Ramos (cell line): ENCODE data around the gene BRIP1.
"Not testable (repeated sequence)": the region's sequence is repeated elsewhere in the genome, so short reads cannot be mapped to it uniquely, and the experiment has no call there.

Experiments
- in situ Hi-C: fragments of 300-500 bp; cut with MboI; formaldehyde crosslinking; loops from one replicate; pipeline ENCODE4 v1.14.3; 2022; ENCODE audit warnings: low sequenced_read_pairs; ENCODE audit not compliant: unreplicated experiment

BRIP1 gene

GRCh38 chr17:61834610-61835009 is 28.7 kb downstream of the BRIP1 start:
- in situ Hi-C loops, result loop anchor here (25.0 kb wide), 1 partner anchor 422 kb away; no protein-coding TSS in a partner anchor

DNA sequence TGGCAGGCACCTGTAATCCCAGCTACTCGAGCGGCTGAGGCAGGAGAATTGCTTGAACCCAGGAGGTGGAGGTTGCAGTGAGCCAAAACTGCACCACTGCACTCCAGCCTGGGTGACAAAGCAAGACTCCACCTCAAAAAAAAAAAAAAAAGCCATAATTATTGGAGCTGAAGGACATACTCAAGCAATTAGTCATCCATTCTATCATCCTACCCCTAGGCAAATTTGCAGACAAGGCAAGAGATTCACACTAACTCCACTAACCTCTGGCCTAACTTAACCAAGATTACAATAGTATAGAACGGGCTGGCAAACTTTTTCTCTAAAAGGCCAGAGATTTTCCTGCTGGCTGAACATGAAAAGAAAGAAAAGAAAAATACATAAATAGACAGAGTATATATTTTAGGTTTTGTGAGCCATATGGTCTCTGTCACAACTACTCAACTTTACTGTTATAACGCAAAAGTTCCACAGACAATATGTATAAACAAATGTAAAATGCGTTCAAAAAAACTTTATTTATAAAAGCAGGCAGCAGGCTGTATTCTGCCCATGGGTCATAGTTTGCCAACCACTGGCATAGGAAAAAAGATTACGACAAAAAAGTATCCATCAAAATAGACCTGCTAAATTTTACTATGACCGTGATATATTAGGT is 29.7 kb downstream of the BRIP1 start:
- in situ Hi-C loops, result loop anchor here (25.0 kb wide), 1 partner anchor 421 kb away; no protein-coding TSS in a partner anchor

DNA sequence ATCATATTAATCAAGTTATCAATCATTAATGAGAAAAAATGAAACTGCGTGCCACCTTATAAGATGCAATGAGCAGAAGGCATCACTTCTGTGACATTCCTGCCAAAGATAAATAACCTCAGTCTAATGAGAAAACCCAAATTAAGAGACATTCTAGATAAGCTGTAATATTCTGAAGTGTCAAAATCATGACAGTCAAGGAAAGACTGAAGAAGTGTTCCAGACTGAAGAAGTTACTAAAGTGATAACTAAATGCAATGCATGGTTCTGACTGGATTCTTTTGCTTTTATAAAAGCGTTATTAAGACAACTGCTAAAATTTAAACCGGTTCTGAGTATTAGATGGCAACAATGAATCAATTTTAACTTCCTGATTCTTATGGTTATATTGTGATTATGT is 30.9 kb downstream of the BRIP1 start:
- in situ Hi-C loops, result loop anchor here (25.0 kb wide), 1 partner anchor 420 kb away; no protein-coding TSS in a partner anchor

- in situ Hi-C loops, result loop anchor here (25.0 kb wide), 1 partner anchor 419 kb away; no protein-coding TSS in a partner anchor
Observed at GRCh38 chr17:61831099-61831498, 32.2 kb downstream of the BRIP1 start.

- in situ Hi-C loops, result loop anchor here (25.0 kb wide), 1 partner anchor 416 kb away; no protein-coding TSS in a partner anchor
Observed at GRCh38 chr17:61828694-61829093, 34.6 kb downstream of the BRIP1 start.

DNA sequence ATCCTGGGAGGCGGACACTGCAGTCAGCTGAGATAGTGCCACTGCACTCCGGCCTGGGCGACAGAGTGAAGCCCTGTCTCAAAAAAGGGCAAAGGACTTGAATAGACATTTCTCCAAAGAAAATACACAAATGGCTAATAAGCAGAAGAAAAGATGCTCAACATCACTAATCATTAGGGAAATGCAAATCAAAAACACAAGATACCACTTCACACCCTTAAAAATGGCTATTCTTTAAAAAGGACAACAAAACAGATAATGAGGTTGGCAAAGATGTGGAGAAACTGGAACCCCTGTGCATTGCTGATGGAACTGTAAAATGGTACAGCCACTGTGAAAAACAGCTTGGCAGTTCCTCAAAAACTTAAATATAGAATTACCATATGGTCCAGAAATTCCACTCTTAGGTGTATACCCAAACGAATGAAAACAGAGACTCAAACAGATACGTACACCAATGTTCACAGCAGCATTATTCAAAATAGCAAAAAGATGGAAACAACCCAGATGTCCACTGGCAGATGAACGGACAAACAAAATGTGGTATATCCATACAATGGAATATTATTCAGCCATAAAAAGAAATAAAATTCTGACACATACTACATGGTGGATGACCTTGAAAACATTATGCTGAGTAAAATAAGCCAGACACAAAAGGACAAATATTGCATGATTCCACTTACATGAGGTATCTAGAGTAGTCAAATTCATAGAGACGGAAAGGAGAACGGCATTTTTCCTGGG is 35.5 kb downstream of the BRIP1 start:
- in situ Hi-C loops, result loop anchor here (25.0 kb wide), 1 partner anchor 416 kb away; no protein-coding TSS in a partner anchor

- in situ Hi-C loops, result loop anchor here (25.0 kb wide), 1 partner anchor 415 kb away; no protein-coding TSS in a partner anchor
Observed at GRCh38 chr17:61826866-61827265, 36.5 kb downstream of the BRIP1 start.

GRCh38 chr17:61826198-61826597 is 37.1 kb downstream of the BRIP1 start:
- in situ Hi-C loops, result loop anchor here (25.0 kb wide), 1 partner anchor 414 kb away; no protein-coding TSS in a partner anchor

GRCh38 chr17:61825448-61826137 is 37.7 kb downstream of the BRIP1 start:
- in situ Hi-C loops, result loop anchor here (25.0 kb wide), 1 partner anchor 413 kb away; no protein-coding TSS in a partner anchor

GRCh38 chr17:61822326-61823285 is 40.7 kb downstream of the BRIP1 start:
- in situ Hi-C loops, result no loop called here

DNA sequence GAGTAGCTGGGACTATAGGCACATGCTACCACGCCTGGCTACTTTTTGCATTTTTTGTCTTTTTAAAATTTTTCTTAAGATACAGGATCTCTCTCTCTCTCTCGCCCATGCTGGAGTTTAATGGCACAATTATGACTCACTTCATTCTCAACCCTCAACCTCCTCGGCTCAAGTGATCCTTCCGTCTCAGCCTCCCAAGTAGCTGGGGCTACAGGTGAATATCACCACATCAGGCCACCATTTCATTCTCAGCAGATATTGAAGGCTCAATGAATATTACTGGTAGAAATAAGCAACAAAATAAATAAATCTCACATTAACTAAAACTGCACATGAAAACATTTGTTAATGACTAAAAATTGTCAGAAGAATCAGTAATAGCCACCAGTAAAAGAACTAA is 41.7 kb downstream of the BRIP1 start:
- in situ Hi-C loops, result no loop called here

- in situ Hi-C loops, result not testable (repeated sequence)
Observed at GRCh38 chr17:61819265-61819664, 44.1 kb downstream of the BRIP1 start.

- in situ Hi-C loops, result no loop called here
Observed at GRCh38 chr17:61818225-61818624, 45.1 kb downstream of the BRIP1 start.

- in situ Hi-C loops, result no loop called here
Observed at GRCh38 chr17:61817452-61817851, 45.9 kb downstream of the BRIP1 start.

DNA sequence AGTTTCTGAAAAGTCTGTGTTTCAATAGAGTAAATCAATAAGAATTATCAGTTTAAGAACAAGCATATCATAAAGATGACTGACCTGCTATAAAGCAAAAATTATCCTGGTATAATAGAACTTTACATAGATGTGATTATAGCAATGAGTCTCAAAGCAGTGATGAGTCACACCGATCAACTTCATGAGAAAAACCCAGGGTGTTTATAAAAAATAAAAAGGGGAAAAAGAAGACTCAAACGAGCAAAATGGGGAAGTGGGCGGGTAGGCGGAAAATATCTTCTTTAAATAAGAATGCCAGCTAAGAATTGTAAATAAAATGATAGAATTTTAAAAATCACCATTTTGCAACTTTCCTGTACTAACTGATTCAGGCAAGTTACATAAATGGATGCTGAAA is 46.8 kb downstream of the BRIP1 start:
- in situ Hi-C loops, result no loop called here

DNA sequence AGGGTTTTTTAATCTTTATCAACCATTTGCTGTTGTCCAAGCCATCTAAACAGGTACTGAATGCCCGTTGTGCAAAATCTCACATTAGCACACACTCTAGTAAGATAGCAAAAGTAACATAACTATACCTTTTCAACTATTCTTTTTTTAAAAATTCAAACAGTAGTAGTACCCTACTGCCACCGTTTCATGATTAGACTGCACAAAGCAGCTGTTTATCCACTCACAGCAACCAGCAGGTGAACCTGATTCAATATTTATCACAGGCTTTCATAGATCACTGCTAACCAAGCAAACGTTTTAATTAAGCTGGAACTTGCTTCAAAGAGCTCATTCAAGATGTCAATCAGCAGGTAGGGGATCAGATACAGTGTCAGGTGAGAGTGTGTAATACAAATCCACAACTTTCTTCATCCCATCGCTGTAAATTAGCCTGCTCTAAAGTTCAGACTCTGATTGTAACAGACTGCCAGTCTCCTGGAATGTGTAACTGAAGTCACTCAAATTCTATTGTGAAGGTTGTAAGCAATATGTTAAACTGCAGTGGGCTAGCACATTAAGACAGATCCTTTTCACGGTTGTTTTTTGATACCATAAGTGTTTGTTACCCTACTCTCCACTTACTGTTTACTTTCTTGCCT is 47.3 kb downstream of the BRIP1 start:
- in situ Hi-C loops, result no loop called here

- in situ Hi-C loops, result no loop called here
Observed at GRCh38 chr17:61814485-61814884, 48.8 kb downstream of the BRIP1 start.

GRCh38 chr17:61813211-61813610 is 50.1 kb downstream of the BRIP1 start:
- in situ Hi-C loops, result no loop called here

DNA sequence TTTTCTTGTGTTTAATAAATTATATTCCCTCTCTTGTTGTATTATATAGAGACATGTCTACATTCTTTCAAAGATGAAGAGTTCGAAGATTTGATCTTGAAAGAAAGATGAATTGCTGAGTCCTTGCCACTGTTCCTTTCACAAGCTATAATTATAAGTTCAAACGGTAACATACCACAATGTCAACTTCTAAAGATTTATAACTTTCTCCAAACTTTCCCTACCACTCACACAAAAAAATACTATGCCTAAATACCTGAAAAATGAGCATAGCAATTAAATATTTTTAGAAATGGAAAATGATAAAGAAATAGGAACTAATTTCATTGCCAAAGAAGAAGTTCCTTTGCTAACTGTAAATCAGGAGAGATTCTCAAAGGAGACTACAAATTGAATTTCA is 50.6 kb downstream of the BRIP1 start:
- in situ Hi-C loops, result no loop called here
